H1 (cell line): Measurements from ENCODE around the gene LY6G6C. TPM values are rescaled to one million over a fixed set of nuclear protein-coding genes. Genes with fewer than 3 reads are reported as not detected.

Experiments used
- CTCF ChIA-PET: fragments of 300-600 bp; sonication (Branson Sonifier 250); formaldehyde crosslinking; loops from one replicate; lab custom pipeline; 2021; ENCODE audit not compliant: partially characterized antibody; lab: Charles Lee
- POLR2A ChIA-PET: fragments of 300-600 bp; sonication (Branson Sonifier 250); formaldehyde crosslinking; loops from one replicate; lab custom pipeline; 2021; ENCODE audit warnings: inconsistent platforms; ENCODE audit not compliant: partially characterized antibody; lab: Charles Lee
- DNase-seq, 2 experiments: peaks; one replicate each; pipeline versions ENCODE4 v3.0.0 to v3.0.0-alpha.2; 2010 to 2022; ENCODE audit warnings: low spot score in 2 of 2, low read depth in 1 of 2, mixed read lengths in 1 of 2
- FAIRE-seq: peaks from 2 replicates; lab custom pipeline; 2011; peaks lifted over from hg19 to GRCh38; lab: Jason Lieb, UNC
- H2AFZ ChIP-seq: 2 replicates; pipeline ENCODE4 v1.8.1; 2012; ENCODE audit warnings: low read length, inconsistent platforms
- H2AK5ac ChIP-seq: 2 replicates; pipeline ENCODE4 v1.6.1; 2013; ENCODE audit warnings: low read depth, low read length
- H2BK120ac ChIP-seq: replicated peaks from 2 replicates; pipeline ENCODE3; 2013; ENCODE audit warnings: low read depth, low read length, inconsistent platforms
- H2BK12ac ChIP-seq: 2 replicates; pipeline ENCODE4 v1.6.1; 2013; ENCODE audit warnings: low read depth, low read length
- H2BK15ac ChIP-seq: 2 replicates; pipeline ENCODE4 v1.6.1; 2013; ENCODE audit warnings: low read length
- H2BK20ac ChIP-seq: 2 replicates; pipeline ENCODE4 v1.6.1; 2013; ENCODE audit warnings: low read length
- H2BK5ac ChIP-seq: 2 replicates; pipeline ENCODE4 v1.6.1; 2013; ENCODE audit warnings: low read depth, low read length
- H3K14ac ChIP-seq: 2 replicates; pipeline ENCODE4 v1.6.1; 2013; ENCODE audit warnings: inconsistent platforms; ENCODE audit not compliant: insufficient read length
- H3K18ac ChIP-seq: 2 replicates; pipeline ENCODE4 v1.6.1; 2013; ENCODE audit warnings: low read length; ENCODE audit errors: extremely low read depth
- H3K23ac ChIP-seq: 2 replicates; pipeline ENCODE4 v1.6.1; 2013; ENCODE audit warnings: inconsistent platforms; ENCODE audit not compliant: insufficient read length
- H3K23me2 ChIP-seq: 2 replicates; pipeline ENCODE4 v1.6.1; 2013; ENCODE audit warnings: low read depth, low read length
- H3K27ac ChIP-seq: 2 replicates; pipeline ENCODE4 v1.6.1; 2011; ENCODE audit warnings: low read depth, low read length, inconsistent platforms
- H3K27me3 ChIP-seq, 4 experiments: replicated peaks in 1 of 4; 1 replicate in 1 of 4; 2 replicates in 3 of 4; pipeline versions ENCODE4 v1.6.1 to v1.8.1; 2011 to 2013; ENCODE audit warnings: low read length in 3 of 4, mild to moderate bottlenecking in 3 of 4, inconsistent platforms in 2 of 4, mixed read lengths in 2 of 4, moderate library complexity in 1 of 4; ENCODE audit not compliant: control insufficient read depth in 3 of 4, insufficient read depth in 3 of 4; ENCODE audit errors: extremely low read depth in 1 of 4
- H3K36me3 ChIP-seq, 4 experiments: 2 replicates each; pipeline versions ENCODE4 v1.6.1 to v1.8.1; 2011 to 2013; ENCODE audit warnings: mild to moderate bottlenecking in 4 of 4, low read length in 3 of 4, moderate library complexity in 2 of 4, control low read depth in 1 of 4, inconsistent platforms in 1 of 4; ENCODE audit not compliant: insufficient read depth in 4 of 4, control insufficient read depth in 2 of 4
- H3K4ac ChIP-seq: replicated peaks from 2 replicates; pipeline ENCODE3; 2013; ENCODE audit warnings: low read length, low read depth, mixed read lengths, inconsistent platforms; ENCODE audit not compliant: insufficient read length
- H3K4me1 ChIP-seq, 4 experiments: replicated peaks in 1 of 4; 1 replicate in 1 of 4; 2 replicates in 3 of 4; pipeline versions ENCODE4 v1.6.1 to v1.8.1; 2011 to 2013; ENCODE audit warnings: low read length in 3 of 4, inconsistent platforms in 2 of 4, mixed read lengths in 1 of 4; ENCODE audit not compliant: insufficient read depth in 4 of 4, control insufficient read depth in 3 of 4
- H3K4me2 ChIP-seq, 2 experiments: 2 replicates each; pipeline versions ENCODE4 v1.6.1 to v1.8.1; 2011 to 2013; ENCODE audit warnings: low read depth in 2 of 2, low read length in 2 of 2, control low read depth in 1 of 2, inconsistent platforms in 1 of 2, mild to moderate bottlenecking in 1 of 2; ENCODE audit not compliant: insufficient read depth in 1 of 2
- H3K4me3 ChIP-seq, 4 experiments: fragments of 200-600, 300-600 bp in 1 of 4; sonication (generic), shearing (Covaris generic), sonication (Bioruptor Twin) in 1 of 4; 2 replicates each; pipeline versions ENCODE4 v1.5.1 to v1.8.1; 2011 to 2016; ENCODE audit warnings: low read length in 4 of 4, low read depth in 3 of 4, control low read depth in 2 of 4, inconsistent platforms in 2 of 4, mild to moderate bottlenecking in 2 of 4, mixed read lengths in 1 of 4, moderate library complexity in 1 of 4; ENCODE audit not compliant: insufficient read depth in 2 of 4; ENCODE audit errors: extremely low read depth in 1 of 4
- H3K56ac ChIP-seq: replicated peaks from 2 replicates; pipeline ENCODE3; 2013; ENCODE audit warnings: low read depth, mild to moderate bottlenecking, mixed read lengths, low read length, inconsistent platforms; ENCODE audit not compliant: insufficient read length
- H3K79me1 ChIP-seq: 2 replicates; pipeline ENCODE4 v1.6.1; 2013; ENCODE audit warnings: low read depth, low read length, control low read depth
- H3K79me2 ChIP-seq, 2 experiments: 2 replicates each; pipeline versions ENCODE4 v1.6.1 to v1.8.1; 2012 to 2013; ENCODE audit warnings: low read length in 2 of 2, mild to moderate bottlenecking in 2 of 2, inconsistent platforms in 1 of 2; ENCODE audit not compliant: insufficient read depth in 2 of 2, control insufficient read depth in 1 of 2
- H3K9ac ChIP-seq, 4 experiments: replicated peaks in 1 of 4; 1 replicate in 1 of 4; 2 replicates in 3 of 4; pipeline versions ENCODE4 v1.6.1 to v1.8.1; 2011 to 2013; ENCODE audit warnings: low read depth in 3 of 4, low read length in 3 of 4, control low read depth in 2 of 4, mild to moderate bottlenecking in 2 of 4, moderate library complexity in 2 of 4, inconsistent platforms in 1 of 4; ENCODE audit errors: extremely low read depth in 1 of 4
- H3K9me3 ChIP-seq, 2 experiments: 2 replicates each; pipeline versions ENCODE4 v1.6.1 to v1.8.1; 2012 to 2013; ENCODE audit warnings: mild to moderate bottlenecking in 2 of 2, moderate library complexity in 2 of 2, control low read depth in 1 of 2, inconsistent platforms in 1 of 2, low read depth in 1 of 2, low read length in 1 of 2, mixed read lengths in 1 of 2; ENCODE audit not compliant: insufficient read depth in 2 of 2
- H4K20me1 ChIP-seq, 2 experiments: replicated peaks in 1 of 2; 2 replicates each; pipeline versions ENCODE3 to v1.8.1; 2011 to 2013; ENCODE audit warnings: inconsistent platforms in 2 of 2, low read length in 2 of 2, mild to moderate bottlenecking in 1 of 2; ENCODE audit not compliant: insufficient read depth in 2 of 2, control insufficient read depth in 1 of 2
- H4K5ac ChIP-seq: 2 replicates; pipeline ENCODE4 v1.6.1; 2013; ENCODE audit warnings: low read length, low read depth, mixed read lengths, inconsistent platforms; ENCODE audit not compliant: insufficient read length
- H4K8ac ChIP-seq: 2 replicates; pipeline ENCODE4 v1.8.0; 2013; ENCODE audit warnings: mild to moderate bottlenecking, moderate library complexity, low read length, inconsistent platforms; ENCODE audit not compliant: insufficient read depth; ENCODE audit errors: extremely low read depth
- H4K91ac ChIP-seq: replicated peaks from 2 replicates; pipeline ENCODE3; 2013; ENCODE audit warnings: low read length, mixed read lengths, inconsistent platforms; ENCODE audit not compliant: insufficient read length
- ASH2L ChIP-seq: fragments of 200-600, 300-600 bp; sonication (generic); IDR thresholded peaks from one replicate; pipeline ENCODE4 v1.7.1; 2017; ENCODE audit warnings: low read length
- EP300 ChIP-seq, 2 experiments: IDR thresholded peaks; 1 replicate in 1 of 2; 2 replicates in 1 of 2; pipeline ENCODE4 v1.6.1; 2011 to 2012; ENCODE audit warnings: low read depth in 2 of 2, low read length in 2 of 2, mild to moderate bottlenecking in 2 of 2, borderline replicate concordance in 1 of 2, inconsistent platforms in 1 of 2, moderate library complexity in 1 of 2
- EZH2 ChIP-seq: fragments of 200-600 bp; sonication (generic); IDR thresholded peaks from 2 replicates; pipeline ENCODE4 v1.7.1; 2012; ENCODE audit warnings: low read depth, mild to moderate bottlenecking, moderate library complexity, low read length, inconsistent platforms; ENCODE audit not compliant: severe bottlenecking
- HDAC6 ChIP-seq: IDR thresholded peaks from one replicate; pipeline ENCODE4 v1.7.1; 2012; ENCODE audit warnings: low read depth, mild to moderate bottlenecking, inconsistent platforms, low read length, moderate library complexity
- JUN ChIP-seq: IDR thresholded peaks from 2 replicates; pipeline ENCODE4 v1.6.1; 2011; ENCODE audit warnings: low read depth, mild to moderate bottlenecking, improper control_type of control experiment, low read length
- JUND ChIP-seq: IDR thresholded peaks from 2 replicates; pipeline ENCODE4 v1.6.1; 2011; ENCODE audit warnings: mild to moderate bottlenecking, improper control_type of control experiment, low read length
- MAFK ChIP-seq: IDR thresholded peaks from 2 replicates; pipeline ENCODE4 v1.6.1; 2012; ENCODE audit warnings: low read depth, mild to moderate bottlenecking, improper control_type of control experiment, low read length
- NANOG ChIP-seq: IDR thresholded peaks from 2 replicates; pipeline ENCODE4 v1.6.1; 2011; ENCODE audit warnings: low read length, low read depth, mild to moderate bottlenecking, inconsistent platforms; ENCODE audit not compliant: insufficient read depth, poor library complexity, severe bottlenecking
- POLR2A ChIP-seq, 2 experiments: IDR thresholded peaks; 1 replicate in 1 of 2; 2 replicates in 1 of 2; pipeline ENCODE4 v1.6.1; 2011; ENCODE audit warnings: low read depth in 2 of 2, low read length in 2 of 2, mild to moderate bottlenecking in 2 of 2; ENCODE audit errors: control extremely low read depth in 1 of 2
- RBBP5 ChIP-seq: IDR thresholded peaks from 2 replicates; pipeline ENCODE4 v1.7.1; 2012; ENCODE audit warnings: low read depth, mild to moderate bottlenecking, inconsistent platforms, low read length, moderate library complexity, borderline replicate concordance
- RFX5 ChIP-seq: IDR thresholded peaks from 2 replicates; pipeline ENCODE4 v1.6.1; 2011; ENCODE audit warnings: low read depth, low read length, improper control_type of control experiment, borderline replicate concordance
- SIN3A ChIP-seq, 2 experiments: IDR thresholded peaks in 1 of 2; conservative IDR thresholded peaks in 1 of 2; 2 replicates each; pipeline ENCODE4 v1.6.1; 2011 to 2012; ENCODE audit warnings: low read length in 2 of 2, improper control_type of control experiment in 1 of 2, low read depth in 1 of 2, mild to moderate bottlenecking in 1 of 2
- SP4 ChIP-seq: IDR thresholded peaks from 2 replicates; pipeline ENCODE4 v1.6.1; 2012; ENCODE audit warnings: low read length, inconsistent platforms
- SRF ChIP-seq: IDR thresholded peaks from 2 replicates; pipeline ENCODE4 v1.6.1; 2011; ENCODE audit warnings: mild to moderate bottlenecking, low read depth, low read length, moderate library complexity
- WGBS, 2 experiments: shearing (Covaris generic) in 1 of 2; methylation state at CpG; one replicate each; pipeline versions ENCODE4 v1.1.6 to v1.1.7; 2013 to 2015; ENCODE audit warnings: low lambda C conversion rate in 2 of 2, mixed read lengths in 2 of 2, inconsistent platforms in 1 of 2, low coverage in 1 of 2, missing lambda C conversion rate in 1 of 2; ENCODE audit not compliant: insufficient replicate concordance in 2 of 2, insufficient coverage in 1 of 2, insufficient read length in 1 of 2; ENCODE audit errors: extremely low coverage in 1 of 2, missing lambda C conversion rate in 1 of 2; 5-methylcytosine and 5-hydroxymethylcytosine counted together
- polyA plus RNA-seq, 7 experiments: library from polyadenylated mRNA; depleted of rRNA in 3 of 7; stranded (reverse) in 5 of 7; unstranded in 2 of 7; fragments of >200 nt in 5 of 7; fragments of 200-250 nt in 2 of 7; gene quantifications; 1 replicate in 5 of 7; 2 replicates in 1 of 7; 4 replicates in 1 of 7; pipeline versions ENCODE4 v1.2.1 to v1.2.3, GENCODE V29; 2011 to 2013; ENCODE audit warnings: missing spikeins in 2 of 7, mixed read lengths in 2 of 7
- total RNA-seq: library from RNA; stranded (reverse); fragmentation: NEBNext Ultra II Directional; extraction: Animal tissue kit (Norgen Biotek cat#: 25700); gene quantifications from 2 replicates; pipeline ENCODE4 v1.2.1, GENCODE V29; 2021

LY6G6C gene
- total and polyA plus RNA-seq, 2 of the 8 experiments (the other 6 are each of a cell fraction or from before 2014, with no cell fraction given): 0.23 TPM; not detected in 1

DNA sequence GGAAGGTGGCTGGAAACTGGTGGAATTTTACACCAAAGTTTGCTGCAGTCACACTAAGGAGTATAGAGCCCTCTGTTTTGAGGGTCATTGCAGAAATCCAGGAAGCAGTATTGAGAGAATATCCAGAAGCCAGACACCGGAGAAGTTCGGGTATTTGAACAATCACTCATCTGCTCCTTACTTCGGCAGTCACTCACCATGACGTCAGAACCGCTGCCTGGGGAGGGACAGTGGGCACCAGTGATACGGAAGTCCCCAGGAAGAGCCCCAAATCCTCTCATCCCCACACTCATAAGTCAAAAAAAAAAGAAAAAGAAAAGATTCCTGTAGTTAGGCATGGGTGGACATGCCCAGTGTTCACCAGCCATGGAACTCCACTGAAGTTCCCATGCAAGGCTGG, 44.6 kb downstream of the LY6G6C start:
- no peak overlapping the region for H3K4ac ChIP-seq
- peaks cover 6% of the 10 kb centered on the region; the same call in 1 of the 2 replicates for H3K23me2 ChIP-seq
- no peak overlapping the region for H2AFZ ChIP-seq
- H3K36me3 ChIP-seq: peaks cover 2 to 4% (median 3%) of the 10 kb centered on the region in 4 experiments; a peak in 6 of 8 replicates
- no peak overlapping the region for H2BK5ac ChIP-seq
- no peak overlapping the region for H3K18ac ChIP-seq
- no peak overlapping the region for H3K56ac ChIP-seq
- no peak for DNase-seq
- no peak overlapping the region for H3K4me2 ChIP-seq
- no peak overlapping the region for H3K14ac ChIP-seq
- H2AK5ac ChIP-seq: no peak overlapping the region
- POLR2A ChIA-PET: interaction anchor here (1.1 to 2.1 kb wide), 6 partner anchors 10 to 157 kb away, joined by 3 to 10 read pairs (median 4); partner anchors contain the start of genes BAG6 and HSPA1B
- H2BK12ac ChIP-seq: no peak overlapping the region
- no peak overlapping the region for H4K5ac ChIP-seq
- H4K91ac ChIP-seq: no peak overlapping the region
- peaks cover 0 to 7% (median 2%) of the 10 kb centered on the region in 4 experiments; a peak in 4 of 7 replicates for H3K4me1 ChIP-seq
- H2BK15ac ChIP-seq: no peak overlapping the region
- no peaks in the 10 kb centered on the region for H3K79me2 ChIP-seq
- H2BK120ac ChIP-seq: no peak overlapping the region
- FAIRE-seq: no peak
- no peak overlapping the region for H4K8ac ChIP-seq
- no peak overlapping the region for H3K23ac ChIP-seq
- H3K4me3 ChIP-seq: no peak overlapping the region
- H3K79me1 ChIP-seq: no peaks in the 10 kb centered on the region
- WGBS, 2 experiments: 81% methylated on average over 6 of the region's 6 CpGs; no CpG with 5 or more reads in 1 of the 2 experiments
- CTCF ChIA-PET: interaction anchor here (1.2 to 1.9 kb wide), 3 partner anchors 12 to 246 kb away, joined by 4 to 5 read pairs (median 4); partner anchors contain the start of gene GPANK1
- H4K20me1 ChIP-seq: no peaks in the 10 kb centered on the region
- H3K9ac ChIP-seq: no peak overlapping the region
- H3K27ac ChIP-seq: no peak overlapping the region
- peaks cover 2 to 8% (median 6%) of the 10 kb centered on the region in 4 experiments; a peak in 6 of 7 replicates for H3K27me3 ChIP-seq
- no peak overlapping the region for H2BK20ac ChIP-seq
- H3K9me3 ChIP-seq: no peaks in the 10 kb centered on the region
- TF ChIP-seq JUN (no peak), NANOG (no peak), ASH2L (no peak), EZH2 (no peak), HDAC6 (no peak), POLR2A (IDR thresholded peaks at IDR 0.05; ENCODE audit: control extremely low read depth in 1 of 2, low read depth in 2 of 2, low read length in 2 of 2) (no peak), MAFK (no peak), RBBP5 (no peak), EP300 (IDR thresholded peaks at IDR 0.05; ENCODE audit: borderline replicate concordance in 1 of 2, low read depth in 2 of 2, low read length in 2 of 2) (no peak), SP4 (no peak), RFX5 (no peak), JUND (no peak), SIN3A (conservative IDR thresholded peaks at IDR 0.05 in 1 of 2, IDR thresholded peaks at IDR 0.05 in 1 of 2; ENCODE audit: low read depth in 1 of 2, low read length in 2 of 2) (no peak), SRF (no peak)
